HL-60 (cell line): ENCODE results near the gene HTR2B.

Experiments used
- DNase-seq, 2 experiments: peaks; one replicate each; pipeline ENCODE4 v3.0.0-alpha.2; 2010 to 2020; ENCODE audit warnings: low read depth in 1 of 2, low spot score in 1 of 2
- H3K27ac ChIP-seq: fragments of 250-450 bp; sonication (Bioruptor Pico); replicated peaks from 2 replicates; pipeline ENCODE4 v1.5.1; 2020; ENCODE audit warnings: mild to moderate bottlenecking, moderate library complexity
- H3K27me3 ChIP-seq: fragments of 250-450 bp; sonication (Bioruptor Pico); 2 replicates; pipeline ENCODE4 v1.5.1; 2021; ENCODE audit warnings: mild to moderate bottlenecking, moderate library complexity; ENCODE audit not compliant: insufficient read depth, poor library complexity, severe bottlenecking
- H3K4me3 ChIP-seq: replicated peaks from 2 replicates; pipeline ENCODE4 v1.5.1; 2011; ENCODE audit warnings: mild to moderate bottlenecking, control low read depth, low read length; ENCODE audit not compliant: insufficient read depth
- GABPA ChIP-seq: IDR thresholded peaks from 2 replicates; pipeline ENCODE4 v1.6.1; 2012; ENCODE audit warnings: low read depth
- POLR2AphosphoS5 ChIP-seq: IDR thresholded peaks from 2 replicates; pipeline ENCODE4 v1.6.1; 2012; ENCODE audit warnings: low read depth
- SPI1 ChIP-seq: IDR thresholded peaks from 2 replicates; pipeline ENCODE4 v1.6.1; 2012; ENCODE audit warnings: low read depth, mild to moderate bottlenecking, borderline replicate concordance
- TF ChIP-seq, protein P1 (sequence below): IDR thresholded peaks from one replicate; pipeline ENCODE4 v1.5.1; 2011; ENCODE audit warnings: low read length, control low read depth, inconsistent platforms; ENCODE audit not compliant: insufficient read depth
- TF ChIP-seq, protein P2 (sequence below): IDR thresholded peaks from 2 replicates; pipeline ENCODE4 v1.6.1; 2012; ENCODE audit warnings: low read depth; ENCODE audit not compliant: insufficient replicate concordance

Gene HTR2B

GRCh38 chr2:231113489-231113888, 11.4 kb downstream of the HTR2B start:
- no peak for DNase-seq
- H3K27ac ChIP-seq, result no peak overlapping the region
- TF ChIP-seq GABPA (no peak), POLR2AphosphoS5 (no peak), SPI1 (no peak)
- TF ChIP-seq, protein P1, sequence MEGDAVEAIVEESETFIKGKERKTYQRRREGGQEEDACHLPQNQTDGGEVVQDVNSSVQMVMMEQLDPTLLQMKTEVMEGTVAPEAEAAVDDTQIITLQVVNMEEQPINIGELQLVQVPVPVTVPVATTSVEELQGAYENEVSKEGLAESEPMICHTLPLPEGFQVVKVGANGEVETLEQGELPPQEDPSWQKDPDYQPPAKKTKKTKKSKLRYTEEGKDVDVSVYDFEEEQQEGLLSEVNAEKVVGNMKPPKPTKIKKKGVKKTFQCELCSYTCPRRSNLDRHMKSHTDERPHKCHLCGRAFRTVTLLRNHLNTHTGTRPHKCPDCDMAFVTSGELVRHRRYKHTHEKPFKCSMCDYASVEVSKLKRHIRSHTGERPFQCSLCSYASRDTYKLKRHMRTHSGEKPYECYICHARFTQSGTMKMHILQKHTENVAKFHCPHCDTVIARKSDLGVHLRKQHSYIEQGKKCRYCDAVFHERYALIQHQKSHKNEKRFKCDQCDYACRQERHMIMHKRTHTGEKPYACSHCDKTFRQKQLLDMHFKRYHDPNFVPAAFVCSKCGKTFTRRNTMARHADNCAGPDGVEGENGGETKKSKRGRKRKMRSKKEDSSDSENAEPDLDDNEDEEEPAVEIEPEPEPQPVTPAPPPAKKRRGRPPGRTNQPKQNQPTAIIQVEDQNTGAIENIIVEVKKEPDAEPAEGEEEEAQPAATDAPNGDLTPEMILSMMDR, result no peak
- TF ChIP-seq, protein P2, sequence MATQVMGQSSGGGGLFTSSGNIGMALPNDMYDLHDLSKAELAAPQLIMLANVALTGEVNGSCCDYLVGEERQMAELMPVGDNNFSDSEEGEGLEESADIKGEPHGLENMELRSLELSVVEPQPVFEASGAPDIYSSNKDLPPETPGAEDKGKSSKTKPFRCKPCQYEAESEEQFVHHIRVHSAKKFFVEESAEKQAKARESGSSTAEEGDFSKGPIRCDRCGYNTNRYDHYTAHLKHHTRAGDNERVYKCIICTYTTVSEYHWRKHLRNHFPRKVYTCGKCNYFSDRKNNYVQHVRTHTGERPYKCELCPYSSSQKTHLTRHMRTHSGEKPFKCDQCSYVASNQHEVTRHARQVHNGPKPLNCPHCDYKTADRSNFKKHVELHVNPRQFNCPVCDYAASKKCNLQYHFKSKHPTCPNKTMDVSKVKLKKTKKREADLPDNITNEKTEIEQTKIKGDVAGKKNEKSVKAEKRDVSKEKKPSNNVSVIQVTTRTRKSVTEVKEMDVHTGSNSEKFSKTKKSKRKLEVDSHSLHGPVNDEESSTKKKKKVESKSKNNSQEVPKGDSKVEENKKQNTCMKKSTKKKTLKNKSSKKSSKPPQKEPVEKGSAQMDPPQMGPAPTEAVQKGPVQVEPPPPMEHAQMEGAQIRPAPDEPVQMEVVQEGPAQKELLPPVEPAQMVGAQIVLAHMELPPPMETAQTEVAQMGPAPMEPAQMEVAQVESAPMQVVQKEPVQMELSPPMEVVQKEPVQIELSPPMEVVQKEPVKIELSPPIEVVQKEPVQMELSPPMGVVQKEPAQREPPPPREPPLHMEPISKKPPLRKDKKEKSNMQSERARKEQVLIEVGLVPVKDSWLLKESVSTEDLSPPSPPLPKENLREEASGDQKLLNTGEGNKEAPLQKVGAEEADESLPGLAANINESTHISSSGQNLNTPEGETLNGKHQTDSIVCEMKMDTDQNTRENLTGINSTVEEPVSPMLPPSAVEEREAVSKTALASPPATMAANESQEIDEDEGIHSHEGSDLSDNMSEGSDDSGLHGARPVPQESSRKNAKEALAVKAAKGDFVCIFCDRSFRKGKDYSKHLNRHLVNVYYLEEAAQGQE, result no peak
- no peaks in the 10 kb centered on the region for H3K27me3 ChIP-seq
- H3K4me3 ChIP-seq, result no peak overlapping the region

GRCh38 chr2:231111987-231112386, 12.9 kb downstream of the HTR2B start:
- Histone ChIP-seq H3K4me3 (no peak overlapping the region), H3K27me3 (no peaks in the 10 kb centered on the region), H3K27ac (no peak overlapping the region)
- TF ChIP-seq, protein P2, result no peak
- TF ChIP-seq GABPA, result no peak
- TF ChIP-seq POLR2AphosphoS5, result no peak
- TF ChIP-seq, protein P1, result no peak
- no peak for TF ChIP-seq SPI1
- DNase-seq, result no peak

DNA sequence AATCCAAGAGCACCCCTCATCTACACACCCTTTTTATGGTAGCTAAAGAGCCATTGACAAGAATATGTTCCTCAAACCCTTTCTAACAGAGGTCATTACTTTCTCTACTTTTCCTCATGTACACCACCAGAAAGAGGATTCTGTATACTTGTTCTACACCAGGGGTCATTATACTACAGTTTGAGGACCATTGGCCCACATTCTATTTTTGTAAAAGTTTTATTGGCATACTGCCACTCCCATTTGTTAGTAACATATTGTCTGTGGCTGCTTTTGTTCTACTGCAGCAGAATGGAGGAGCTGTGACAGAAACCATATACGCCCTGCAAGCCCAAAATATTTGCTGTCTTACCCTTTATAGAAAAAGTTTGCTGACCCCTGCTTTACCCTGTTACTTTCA, 14.3 kb downstream of the HTR2B start:
- DNase-seq, result no peak
- no peaks in the 10 kb centered on the region for H3K27me3 ChIP-seq
- no peak overlapping the region for H3K4me3 ChIP-seq
- TF ChIP-seq POLR2AphosphoS5 (no peak), SPI1 (no peak), GABPA (no peak)
- TF ChIP-seq, protein P1, result no peak
- TF ChIP-seq, protein P2, result no peak
- no peak overlapping the region for H3K27ac ChIP-seq
